Left lung (tissue), 10 donors: ENCODE results near the gene SLX4IP. TPM values are rescaled to one million over a fixed set of nuclear protein-coding genes. Genes with fewer than 3 reads are reported as not detected.

Experiments used
- ATAC-seq: fragments of 200-7000 bp; cut with Tn5 transposase; one replicate; pipeline ENCODE4 v1.9.1; 2020; ENCODE audit warnings: moderate library complexity
- DNase-seq, 4 donors: peaks; one replicate each; pipeline ENCODE4 v3.0.0-alpha.2; 2013 to 2020
- H3K27ac ChIP-seq, 2 donors: fragments of 200-600 bp; sonication (generic) in 1 of 2; one replicate each; pipeline versions ENCODE4 v1.5.0 to v1.8.0; 2020 to 2021
- H3K27me3 ChIP-seq, 2 donors: fragments of 200-600 bp; sonication (generic) in 1 of 2; one replicate each; pipeline versions ENCODE4 v1.5.0 to v1.8.0; 2020 to 2021
- H3K36me3 ChIP-seq, 2 donors: fragments of 200-600 bp; sonication (generic) in 1 of 2; one replicate each; pipeline versions ENCODE4 v1.5.0 to v1.8.0; 2020 to 2021
- H3K4me1 ChIP-seq, 2 donors: fragments of 200-600 bp; one replicate each; pipeline ENCODE4 v1.8.0; 2021
- H3K4me3 ChIP-seq, 2 donors: fragments of 200-600 bp; sonication (generic) in 1 of 2; one replicate each; pipeline versions ENCODE4 v1.5.0 to v1.8.0; 2020 to 2021; ENCODE audit warnings: mild to moderate bottlenecking in 1 of 2
- H3K9me3 ChIP-seq, 2 donors: fragments of 200-600 bp; sonication (generic) in 1 of 2; one replicate each; pipeline versions ENCODE4 v1.5.0 to v1.8.0; 2020 to 2021
- intact Hi-C, 2 donors: fragments of 100-400 bp; cut with DNase I; formaldehyde crosslinking; loops; one replicate each; pipeline versions ENCODE4 v1.11.2 to v1.14.2; 2022
- polyA plus RNA-seq, 6 donors: library from polyadenylated mRNA; unstranded; fragments of 120-200 nt; gene quantifications; one replicate each; pipeline ENCODE4 v1.2.1, GENCODE V29; 2013; ENCODE audit not compliant: insufficient read length in 6 of 6
- total RNA-seq, 2 donors: library from RNA; stranded (reverse); fragmentation: NEBNext Ultra II Directional; extraction: Animal tissue kit (Norgen Biotek cat#: 25700); gene quantifications; one replicate each; pipeline ENCODE4 v1.2.1, GENCODE V29; 2021
- TF ChIP-seq, protein P1 (sequence below), 2 donors: fragments of 200-600 bp; sonication (generic) in 1 of 2; IDR thresholded peaks; one replicate each; pipeline versions ENCODE4 v1.5.0 to v1.8.0; 2021; ENCODE audit warnings: antibody characterized with exemption in 2 of 2
- donor health status: DM: no; HTN: yes; CAD: no.
- donor health status: DM: no; HTN: no; CAD: no.

SLX4IP gene
- total and polyA plus RNA-seq, 8 donors: 6.0 to 12.3 (median 10.3) TPM

DNA sequence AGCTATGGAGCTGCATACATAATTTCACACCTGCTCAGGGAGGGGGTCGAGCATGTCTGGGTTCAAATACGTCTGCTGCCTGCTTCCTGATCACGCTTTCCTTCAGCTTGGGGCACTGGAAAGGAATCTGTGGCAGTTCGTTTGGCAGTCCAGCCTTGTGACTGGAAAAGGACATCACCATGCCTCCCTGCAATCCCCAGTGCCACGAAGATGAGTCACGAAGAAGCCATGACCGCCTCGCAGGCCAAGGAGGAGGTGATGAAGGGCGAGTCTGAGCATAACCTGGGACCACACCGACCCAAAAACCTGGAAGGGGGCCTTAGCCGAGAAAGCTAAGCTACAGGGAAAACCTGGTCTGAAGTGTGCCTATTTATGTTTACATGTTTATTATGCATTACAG is 225.6 kb downstream of the SLX4IP start:
- intact Hi-C loops: no loop called here
- Histone ChIP-seq H3K27me3 (no peaks in the 10 kb centered on the region), H3K4me3 (no peak overlapping the region), H3K4me1 (peaks cover 13 to 32% of the 10 kb centered on the region in 2 donors), H3K27ac (peak overlapping the region; percentile 29 to 45), H3K9me3 (no peaks in the 10 kb centered on the region), H3K36me3 (peaks cover 0 to 74% of the 10 kb centered on the region in 2 donors)
- ATAC-seq (no peak), DNase-seq (no peak)
- TF ChIP-seq, protein P1, sequence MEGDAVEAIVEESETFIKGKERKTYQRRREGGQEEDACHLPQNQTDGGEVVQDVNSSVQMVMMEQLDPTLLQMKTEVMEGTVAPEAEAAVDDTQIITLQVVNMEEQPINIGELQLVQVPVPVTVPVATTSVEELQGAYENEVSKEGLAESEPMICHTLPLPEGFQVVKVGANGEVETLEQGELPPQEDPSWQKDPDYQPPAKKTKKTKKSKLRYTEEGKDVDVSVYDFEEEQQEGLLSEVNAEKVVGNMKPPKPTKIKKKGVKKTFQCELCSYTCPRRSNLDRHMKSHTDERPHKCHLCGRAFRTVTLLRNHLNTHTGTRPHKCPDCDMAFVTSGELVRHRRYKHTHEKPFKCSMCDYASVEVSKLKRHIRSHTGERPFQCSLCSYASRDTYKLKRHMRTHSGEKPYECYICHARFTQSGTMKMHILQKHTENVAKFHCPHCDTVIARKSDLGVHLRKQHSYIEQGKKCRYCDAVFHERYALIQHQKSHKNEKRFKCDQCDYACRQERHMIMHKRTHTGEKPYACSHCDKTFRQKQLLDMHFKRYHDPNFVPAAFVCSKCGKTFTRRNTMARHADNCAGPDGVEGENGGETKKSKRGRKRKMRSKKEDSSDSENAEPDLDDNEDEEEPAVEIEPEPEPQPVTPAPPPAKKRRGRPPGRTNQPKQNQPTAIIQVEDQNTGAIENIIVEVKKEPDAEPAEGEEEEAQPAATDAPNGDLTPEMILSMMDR (IDR thresholded peaks at IDR 0.05): no peak

DNA sequence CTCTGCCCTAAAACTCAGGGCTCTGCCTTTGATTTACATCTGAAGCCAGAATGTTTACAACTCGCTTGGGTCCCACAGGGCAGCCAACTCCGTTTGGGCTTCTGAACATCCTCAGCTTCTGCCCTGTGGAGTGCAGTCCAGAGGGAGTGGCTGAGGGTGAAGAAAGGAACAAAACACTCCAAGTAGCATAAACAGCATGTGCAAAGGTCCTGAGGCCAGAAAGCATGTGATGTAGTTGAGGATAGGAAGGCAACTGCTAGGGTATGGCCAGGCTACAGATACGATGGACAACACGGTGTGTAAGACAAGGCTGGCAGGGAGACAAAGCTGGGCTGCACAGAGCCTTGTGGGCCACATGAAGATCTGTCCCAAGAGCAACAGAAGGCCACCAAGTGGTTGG is 226.2 kb downstream of the SLX4IP start:
- TF ChIP-seq, protein P1 (IDR thresholded peaks at IDR 0.05): no peak
- DNase-seq: no peak
- intact Hi-C loops: no loop called here
- H3K27me3 ChIP-seq: no peaks in the 10 kb centered on the region
- no peaks in the 10 kb centered on the region for H3K9me3 ChIP-seq
- H3K36me3 ChIP-seq: peaks cover 0 to 68% of the 10 kb centered on the region in 2 donors
- H3K4me3 ChIP-seq: no peak overlapping the region
- peaks cover 13 to 38% of the 10 kb centered on the region in 2 donors for H3K4me1 ChIP-seq
- no peak for ATAC-seq
- H3K27ac ChIP-seq: peak overlapping the region in 1 of 2 donors; percentile 45

DNA sequence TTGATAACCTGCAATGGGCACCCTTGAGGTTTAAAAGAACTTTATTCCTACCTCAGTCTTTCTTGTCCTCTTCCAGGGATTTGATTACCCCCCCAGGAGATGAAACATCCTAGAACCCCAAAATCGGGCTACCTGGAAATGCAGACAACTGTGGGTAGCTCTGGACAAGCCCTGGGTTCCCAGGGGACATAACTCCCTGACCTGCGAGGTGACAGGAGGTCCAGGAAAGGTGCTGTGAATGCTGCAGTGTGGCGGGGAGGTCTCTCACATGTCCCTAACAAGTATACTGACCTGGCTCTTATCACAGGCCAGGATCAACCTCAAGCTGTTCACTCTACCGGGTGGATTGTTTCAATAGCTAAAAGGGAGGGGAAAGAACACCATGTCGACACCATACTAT is 227.0 kb downstream of the SLX4IP start:
- no peaks in the 10 kb centered on the region for H3K27me3 ChIP-seq
- intact Hi-C loops: no loop called here
- ATAC-seq (no peak), DNase-seq (no peak)
- no peak overlapping the region for H3K4me3 ChIP-seq
- TF ChIP-seq, protein P1 (IDR thresholded peaks at IDR 0.05): no peak
- H3K27ac ChIP-seq: no peak overlapping the region
- H3K9me3 ChIP-seq: no peaks in the 10 kb centered on the region
- peaks cover 0 to 64% of the 10 kb centered on the region in 2 donors for H3K36me3 ChIP-seq
- peaks cover 13 to 47% of the 10 kb centered on the region in 2 donors for H3K4me1 ChIP-seq

DNA sequence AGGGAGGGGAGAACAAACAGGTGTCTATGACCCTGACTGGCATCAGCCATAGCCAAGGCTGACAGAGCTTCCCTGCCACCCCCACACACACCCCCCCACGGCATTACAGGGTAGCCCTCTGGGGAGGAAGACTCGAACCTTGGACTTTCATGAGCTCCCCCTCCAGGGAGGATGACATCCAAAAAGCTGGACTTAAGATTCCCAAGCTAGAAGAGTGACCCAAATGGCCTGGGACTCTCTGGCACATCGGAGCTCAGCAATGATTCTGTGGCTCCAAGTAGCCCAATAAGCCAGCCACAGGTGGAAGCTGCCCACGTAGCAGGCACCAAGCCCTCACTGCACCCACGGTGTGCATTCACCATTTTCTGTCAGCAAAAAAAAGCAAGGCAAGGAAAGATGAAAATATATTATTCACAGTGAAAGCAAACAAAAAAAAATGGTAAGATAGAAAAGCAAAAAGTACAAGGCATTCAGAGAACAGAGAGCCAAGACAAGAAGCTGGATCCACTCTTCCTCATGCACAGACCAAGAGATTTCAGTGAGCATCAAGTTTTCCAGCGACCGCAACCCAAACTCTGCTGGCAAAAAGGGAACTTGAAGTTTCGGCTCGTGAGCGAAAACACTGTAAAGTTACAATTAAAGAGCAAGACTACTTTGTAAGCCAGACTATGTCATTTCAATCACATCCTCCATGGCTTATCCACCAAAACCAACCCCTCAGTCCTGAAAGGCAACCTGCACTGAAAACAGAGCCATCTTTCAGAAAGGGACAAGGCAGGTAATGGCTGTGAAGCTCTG is 227.8 kb downstream of the SLX4IP start:
- peaks cover 0 to 64% of the 10 kb centered on the region in 2 donors for H3K36me3 ChIP-seq
- no peak overlapping the region for H3K27ac ChIP-seq
- DNase-seq (no peak), ATAC-seq (no peak)
- peaks cover 13 to 50% of the 10 kb centered on the region in 2 donors for H3K4me1 ChIP-seq
- intact Hi-C loops: no loop called here
- H3K27me3 ChIP-seq: no peaks in the 10 kb centered on the region
- TF ChIP-seq, protein P1 (IDR thresholded peaks at IDR 0.05): no peak
- no peak overlapping the region for H3K4me3 ChIP-seq
- no peaks in the 10 kb centered on the region for H3K9me3 ChIP-seq

DNA sequence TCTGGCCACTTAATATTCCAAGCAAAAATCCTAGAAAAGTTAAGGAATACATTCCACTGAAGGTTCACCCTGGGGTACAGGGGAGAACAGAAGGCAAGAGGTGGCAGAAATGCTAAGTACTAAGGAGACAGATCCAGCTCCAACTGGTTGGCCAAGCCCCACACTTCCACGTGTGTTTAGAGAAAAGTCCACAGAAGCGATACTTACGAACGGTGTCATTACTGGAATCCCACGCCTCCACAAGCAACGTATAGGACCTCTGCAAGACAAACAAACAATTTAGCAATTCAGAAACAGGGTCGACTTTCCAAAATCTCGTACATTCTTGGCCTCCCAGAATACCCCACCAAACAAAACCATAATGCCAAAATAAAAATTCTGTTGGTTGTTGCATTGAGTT is 228.7 kb downstream of the SLX4IP start:
- no peaks in the 10 kb centered on the region for H3K9me3 ChIP-seq
- no peak overlapping the region for H3K4me3 ChIP-seq
- TF ChIP-seq, protein P1 (IDR thresholded peaks at IDR 0.05): no peak
- H3K36me3 ChIP-seq: peaks cover 0 to 64% of the 10 kb centered on the region in 2 donors
- DNase-seq (no peak), ATAC-seq (no peak)
- H3K4me1 ChIP-seq: peaks cover 13 to 56% of the 10 kb centered on the region in 2 donors
- H3K27ac ChIP-seq: no peak overlapping the region
- no peaks in the 10 kb centered on the region for H3K27me3 ChIP-seq
- intact Hi-C loops: no loop called here
